HG02870 (cell line): ENCODE results near the gene RGPD8.
"Not testable (repeated sequence)": the region's sequence is repeated elsewhere in the genome, so short reads cannot be mapped to it uniquely, and the experiment has no call there.

Source experiments
- ATAC-seq: cut with Tn5 transposase; IDR thresholded peaks from one replicate; pipeline ENCODE4 v1.9.1; 2021; ENCODE audit warnings: mild to moderate bottlenecking, moderate library complexity; ENCODE audit not compliant: unreplicated experiment

RGPD8 gene

GRCh38 chr2:112433480-112433879 lies at the start of gene RGPD8:
TSS of gene RGPD8 (minus strand) at chr2:112433645. CDS start at chr2:112433453, 192 bp downstream.
- peak; percentile 96 for ATAC-seq

GRCh38 chr2:112483042-112483473 lies 49.6 kb upstream of the RGPD8 start:
- ATAC-seq = no peak

- peak; percentile 14 for ATAC-seq
Observed at GRCh38 chr2:112482309-112483041, 49.0 kb upstream of the RGPD8 start.

GRCh38 chr2:112481528-112482233 lies 48.2 kb upstream of the RGPD8 start, which contains the start of gene TTL:
TSS of gene TTL (plus strand) at chr2:112482156. CDS start at chr2:112482345, 189 bp downstream.
- peak; percentile 63 for ATAC-seq

GRCh38 chr2:112481050-112481527 lies 47.6 kb upstream of the RGPD8 start:
- ATAC-seq = peak; percentile 55

GRCh38 chr2:112480530-112481049 lies 47.1 kb upstream of the RGPD8 start:
- no peak for ATAC-seq

- no peak for ATAC-seq
Observed at GRCh38 chr2:112476434-112476833, 43.0 kb upstream of the RGPD8 start.

GRCh38 chr2:112474844-112475486 lies 41.5 kb upstream of the RGPD8 start:
- ATAC-seq = no peak

- ATAC-seq = no peak
Observed at GRCh38 chr2:112472547-112473263, 39.3 kb upstream of the RGPD8 start.

- ATAC-seq = no peak
Observed at GRCh38 chr2:112465382-112465781, 31.9 kb upstream of the RGPD8 start.

- ATAC-seq = no peak
Observed at GRCh38 chr2:112463256-112463655, 29.8 kb upstream of the RGPD8 start.

- no peak for ATAC-seq
Observed at GRCh38 chr2:112462178-112462577, 28.7 kb upstream of the RGPD8 start.

GRCh38 chr2:112459372-112459771 lies 25.9 kb upstream of the RGPD8 start:
- no peak for ATAC-seq

- ATAC-seq = no peak
Observed at GRCh38 chr2:112454586-112454985, 21.1 kb upstream of the RGPD8 start.

- ATAC-seq = no peak
Observed at GRCh38 chr2:112451317-112451716, 17.9 kb upstream of the RGPD8 start.

- ATAC-seq = no peak
Observed at GRCh38 chr2:112449854-112450253, 16.4 kb upstream of the RGPD8 start.

- ATAC-seq = not testable (repeated sequence)
Observed at GRCh38 chr2:112444256-112444655, 10.8 kb upstream of the RGPD8 start.

GRCh38 chr2:112438603-112439261 lies 5.3 kb upstream of the RGPD8 start:
- ATAC-seq = not testable (repeated sequence)

GRCh38 chr2:112437405-112437831 lies 4.0 kb upstream of the RGPD8 start:
- ATAC-seq = not testable (repeated sequence)

- ATAC-seq = not testable (repeated sequence)
Observed at GRCh38 chr2:112436993-112437392, 3.5 kb upstream of the RGPD8 start.
